ENCODE measurements around the gene UBR3. TPM values are rescaled to one million over a fixed set of nuclear protein-coding genes. Genes with fewer than 3 reads are reported as not detected.
A peak's percentile ranks its signal among the peaks of the same experiment; 100 is the strongest.
"Not testable (repeated sequence)": the region's sequence is repeated elsewhere in the genome, so short reads cannot be mapped to it uniquely, and the experiment has no call there.

Gene UBR3
- total RNA-seq, 1 experiment from 2014 or later: 15.3 TPM

DNA sequence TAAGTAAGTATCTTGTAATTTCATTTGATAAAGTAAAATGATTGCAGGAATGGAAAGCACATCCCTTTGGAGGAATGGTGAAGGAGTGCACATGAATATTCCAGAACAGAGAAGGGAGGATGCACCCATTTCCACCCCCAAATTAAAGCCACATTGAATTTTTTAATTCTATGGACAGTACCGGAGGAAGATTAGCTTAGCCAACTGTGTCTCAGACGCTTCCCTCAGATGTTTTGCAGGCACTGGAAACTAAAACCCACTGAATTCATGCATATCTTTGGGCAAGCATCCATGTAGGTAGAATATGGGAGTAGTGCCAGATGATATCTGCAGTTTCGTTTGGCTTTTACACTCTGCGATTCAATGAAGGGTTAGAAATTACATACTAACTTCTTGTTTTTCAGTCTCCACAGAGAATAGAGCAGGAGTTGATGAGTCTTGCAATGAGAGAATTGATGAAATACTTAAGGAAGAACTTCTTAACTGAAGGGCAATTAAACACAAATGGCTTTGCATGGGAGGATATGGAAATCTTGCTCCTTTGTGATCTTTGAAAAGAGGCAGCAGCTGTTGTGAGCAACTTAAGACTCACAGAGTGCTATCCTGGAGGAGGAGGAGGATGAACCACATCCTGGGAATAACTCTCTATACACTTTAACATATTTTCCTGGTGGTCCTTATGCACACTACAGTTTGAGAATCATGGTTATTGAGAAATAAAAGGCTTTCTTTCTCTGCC, 279.0 kb downstream of the UBR3 start:
- DNase-seq (ENCODE audit: low read depth): no peak

DNA sequence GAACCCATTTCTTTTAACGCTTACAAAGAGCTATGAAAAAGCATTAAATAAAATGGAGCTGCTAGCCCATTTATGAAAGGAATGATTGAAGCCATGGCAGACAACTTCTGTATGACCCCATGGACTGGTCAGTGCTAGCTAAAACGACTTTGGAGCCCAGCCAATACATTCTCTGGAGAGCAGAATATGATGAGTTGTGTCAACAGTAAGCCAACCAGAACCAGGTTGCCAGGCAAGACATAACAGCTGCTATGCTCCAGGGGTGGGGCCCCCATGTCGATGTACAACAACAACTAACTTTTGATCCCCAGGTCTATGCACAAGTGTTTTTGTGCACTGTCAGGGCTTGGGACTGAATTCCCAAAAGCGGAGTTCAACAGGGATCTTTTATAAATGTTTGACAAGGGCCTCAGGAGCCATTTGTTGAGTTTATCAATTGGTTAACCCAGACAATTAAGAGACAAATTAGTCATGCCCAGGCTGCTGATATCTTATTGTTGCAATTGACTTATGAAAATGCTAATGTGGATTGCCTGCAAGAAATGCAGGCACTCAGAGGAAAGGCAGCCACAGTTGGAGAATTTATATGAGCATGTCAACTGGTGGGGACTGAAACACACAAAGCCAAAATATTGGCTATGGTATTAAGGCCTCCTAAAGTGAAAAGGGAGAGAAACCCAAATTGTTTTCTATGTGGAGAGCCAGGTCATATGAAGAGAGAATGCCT, 286.1 kb downstream of the UBR3 start:
- no peak for DNase-seq (ENCODE audit: low read depth)

DNA sequence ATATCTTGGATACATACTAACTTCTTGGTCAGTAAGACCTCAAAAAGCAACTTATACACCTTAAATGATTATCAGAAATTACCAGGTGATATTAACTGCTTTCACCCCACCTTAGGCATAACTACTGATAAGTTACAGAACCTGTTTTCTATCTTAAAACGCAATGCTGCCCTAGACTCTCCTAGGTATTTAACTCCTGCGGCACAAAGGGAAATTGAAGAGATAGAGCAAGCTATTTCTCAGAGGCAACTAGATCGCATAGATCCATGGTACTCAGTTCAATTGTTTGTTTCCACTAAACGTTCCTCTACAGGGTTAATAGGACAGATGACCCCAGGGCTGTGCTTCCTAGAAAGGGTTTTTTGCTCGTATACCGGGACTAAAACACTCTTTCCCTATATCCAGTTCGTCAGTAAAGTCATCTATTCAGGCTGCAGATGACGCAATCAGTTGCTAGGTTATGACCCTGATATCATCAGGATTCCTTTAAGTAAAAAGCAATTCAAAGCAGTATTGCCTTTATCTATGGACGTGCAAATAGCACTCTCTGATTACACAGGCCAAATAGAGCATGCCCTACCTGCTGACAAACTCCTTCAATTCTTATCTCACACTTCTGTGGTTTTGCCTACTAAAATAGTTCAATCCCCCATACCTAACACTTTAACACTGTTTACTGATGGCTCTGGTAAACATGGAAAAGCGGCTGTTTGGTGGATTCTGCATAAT, 288.4 kb downstream of the UBR3 start:
- no peak for DNase-seq (ENCODE audit: low read depth)

GRCh38 chr2:170118641-170119040, 291.4 kb downstream of the UBR3 start:
- DNase-seq (ENCODE audit: low read depth): no peak

DNA sequence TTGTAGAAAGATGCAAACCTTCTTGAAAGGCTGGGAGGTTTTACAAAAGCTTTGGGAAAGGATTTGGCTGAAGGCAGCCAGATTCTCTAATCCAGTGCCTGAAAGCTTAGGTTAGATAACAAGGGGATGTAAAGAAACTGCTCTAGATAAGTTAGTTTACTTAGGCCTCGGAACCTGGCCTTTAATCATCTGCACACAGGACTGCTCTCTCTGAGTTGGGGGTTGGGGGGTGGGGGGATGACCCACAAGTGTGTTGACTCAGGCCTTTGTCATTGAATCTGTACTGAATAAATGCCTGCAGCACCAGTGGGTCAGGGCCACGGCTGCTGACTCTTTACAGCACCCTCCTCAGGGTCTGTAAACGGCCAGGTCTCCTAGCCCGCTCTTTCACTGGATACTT, 292.1 kb downstream of the UBR3 start:
- DNase-seq (ENCODE audit: low read depth): not testable (repeated sequence)

GRCh38 chr2:170121689-170122088, 294.4 kb downstream of the UBR3 start:
- DNase-seq (ENCODE audit: low read depth): no peak

- peak; percentile 69 for DNase-seq (ENCODE audit: low read depth)
Measured at GRCh38 chr2:170122883-170123547, 295.8 kb downstream of the UBR3 start.

DNA sequence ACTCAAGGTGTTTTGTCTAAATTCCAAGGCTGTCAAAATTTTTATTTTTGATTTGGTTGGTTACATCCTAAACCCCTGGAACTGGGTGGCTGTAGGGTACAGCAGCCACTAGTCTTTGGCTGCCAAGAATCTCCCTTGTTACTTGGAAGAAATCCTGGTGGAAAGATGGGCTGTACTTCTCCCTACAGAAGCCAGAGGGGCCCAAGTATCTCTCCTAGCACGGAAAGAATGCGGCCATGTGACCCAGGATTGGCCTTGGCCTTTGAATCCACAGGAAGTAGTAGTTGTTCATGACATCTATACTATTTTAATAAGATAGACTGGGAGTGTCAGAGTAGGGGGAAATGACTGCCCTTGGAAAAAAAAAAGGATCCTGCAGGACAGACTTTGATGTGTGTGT, 296.3 kb downstream of the UBR3 start:
- DNase-seq (ENCODE audit: low read depth): peak; percentile 45

- DNase-seq (ENCODE audit: low read depth): peak; percentile 7
Measured at GRCh38 chr2:170126138-170126728, 299.0 kb downstream of the UBR3 start.

Other genes starting within 250 kb of the UBR3 start
- gene PPIG, start 243.1 kb upstream of the UBR3 start, total RNA-seq (2014; rRNA removed; shearing (Covaris generic)): 20.2 and 27.3 TPM in 2 replicates
- gene CFAP210, start 133.0 kb upstream of the UBR3 start, total RNA-seq (2014; rRNA removed; shearing (Covaris generic)): not detected in 2 replicates
- gene PHOSPHO2, start 133.0 kb upstream of the UBR3 start, total RNA-seq (2014; rRNA removed; shearing (Covaris generic)): 3.9 and 5.8 TPM in 2 replicates
- 6.9 and 7.1 TPM in 2 replicates for gene KLHL23, start 93.6 kb upstream of the UBR3 start, total RNA-seq (2014; rRNA removed; shearing (Covaris generic))
- 68.5 and 76.0 TPM in 2 replicates for gene SSB, start 28.6 kb upstream of the UBR3 start, total RNA-seq (2014; rRNA removed; shearing (Covaris generic))
- gene METTL5, start 2.5 kb upstream of the UBR3 start, total RNA-seq (2014; rRNA removed; shearing (Covaris generic)): 89.6 and 92.4 TPM in 2 replicates